Measurements from ENCODE around the gene VWF. TPM values are rescaled to one million over a fixed set of nuclear protein-coding genes. Genes with fewer than 3 reads are reported as not detected.

VWF gene
- total RNA-seq, 6 donors from 2014 or later = 292 to 543 (median 360) TPM

DNA sequence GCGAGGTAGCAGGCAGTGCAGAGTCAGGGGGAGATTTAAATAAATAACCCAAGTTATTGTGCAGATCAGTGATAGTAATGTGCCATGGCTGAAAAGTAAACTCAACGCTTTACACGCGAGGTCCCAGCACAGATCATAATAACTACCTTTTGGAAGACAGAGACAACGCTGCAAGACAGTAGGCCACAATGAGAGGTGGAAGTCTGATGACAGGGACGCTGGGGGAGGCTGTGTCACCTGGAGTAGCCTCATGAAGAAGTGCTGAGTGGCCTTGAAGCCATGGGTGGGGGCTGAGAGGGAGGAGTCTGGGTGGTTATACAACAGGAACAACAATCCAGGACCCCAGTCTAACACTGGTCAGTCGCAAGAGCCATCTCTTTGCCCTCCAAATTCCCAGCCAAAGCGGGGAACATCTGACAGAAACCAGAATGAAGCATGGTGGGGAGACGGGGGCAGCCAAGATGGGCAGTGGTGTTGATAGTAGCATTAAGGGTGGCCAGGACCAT is 207.6 kb downstream of the VWF start:
- H3K27me3 ChIP-seq = no peaks in the 10 kb centered on the region
- H3K9me3 ChIP-seq = no peaks in the 10 kb centered on the region
- TF ChIP-seq EP300 (IDR thresholded peaks at IDR 0.05) (no peak), POLR2AphosphoS5 (IDR thresholded peaks at IDR 0.05) (no peak), POLR2A (IDR thresholded peaks at IDR 0.05) (no peak)
- TF ChIP-seq, protein P1, sequence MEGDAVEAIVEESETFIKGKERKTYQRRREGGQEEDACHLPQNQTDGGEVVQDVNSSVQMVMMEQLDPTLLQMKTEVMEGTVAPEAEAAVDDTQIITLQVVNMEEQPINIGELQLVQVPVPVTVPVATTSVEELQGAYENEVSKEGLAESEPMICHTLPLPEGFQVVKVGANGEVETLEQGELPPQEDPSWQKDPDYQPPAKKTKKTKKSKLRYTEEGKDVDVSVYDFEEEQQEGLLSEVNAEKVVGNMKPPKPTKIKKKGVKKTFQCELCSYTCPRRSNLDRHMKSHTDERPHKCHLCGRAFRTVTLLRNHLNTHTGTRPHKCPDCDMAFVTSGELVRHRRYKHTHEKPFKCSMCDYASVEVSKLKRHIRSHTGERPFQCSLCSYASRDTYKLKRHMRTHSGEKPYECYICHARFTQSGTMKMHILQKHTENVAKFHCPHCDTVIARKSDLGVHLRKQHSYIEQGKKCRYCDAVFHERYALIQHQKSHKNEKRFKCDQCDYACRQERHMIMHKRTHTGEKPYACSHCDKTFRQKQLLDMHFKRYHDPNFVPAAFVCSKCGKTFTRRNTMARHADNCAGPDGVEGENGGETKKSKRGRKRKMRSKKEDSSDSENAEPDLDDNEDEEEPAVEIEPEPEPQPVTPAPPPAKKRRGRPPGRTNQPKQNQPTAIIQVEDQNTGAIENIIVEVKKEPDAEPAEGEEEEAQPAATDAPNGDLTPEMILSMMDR (IDR thresholded peaks at IDR 0.05) = no peak
- DNase-seq = no peak
- peaks cover 0 to 34% (median 2%) of the 10 kb centered on the region in 4 donors for H3K36me3 ChIP-seq
- no peaks in the 10 kb centered on the region for H3K4me1 ChIP-seq
- no peak for ATAC-seq (ENCODE audit: low FRiP score in 2 of 2)
- no peak overlapping the region for H3K27ac ChIP-seq
- 87 to 91% methylated on average over 9 of the region's 9 CpGs for WGBS, 2 donors
- H3K4me3 ChIP-seq = no peak overlapping the region

DNA sequence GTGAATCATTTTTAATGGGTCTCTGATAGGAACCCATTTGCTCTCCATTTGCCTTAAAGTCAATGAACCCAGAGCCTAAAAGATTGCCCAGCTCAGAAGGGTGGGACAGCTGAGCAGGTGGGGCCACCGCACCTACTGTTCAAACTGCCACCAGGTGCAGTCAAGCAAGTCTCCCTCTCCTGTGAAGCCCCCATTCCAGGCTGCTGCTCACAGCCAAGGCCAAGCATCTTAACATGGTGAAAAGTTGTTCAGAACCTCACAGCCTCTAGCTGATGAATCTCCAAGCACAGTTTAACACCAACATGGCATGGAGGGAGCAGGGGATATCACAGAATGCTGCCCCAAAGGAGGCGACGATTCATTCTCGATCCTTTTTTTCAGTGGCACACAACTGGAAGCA is 209.0 kb downstream of the VWF start:
- H3K4me1 ChIP-seq = no peaks in the 10 kb centered on the region
- no peaks in the 10 kb centered on the region for H3K27me3 ChIP-seq
- H3K9me3 ChIP-seq = no peaks in the 10 kb centered on the region
- H3K27ac ChIP-seq = no peak overlapping the region
- H3K4me3 ChIP-seq = no peak overlapping the region
- H3K36me3 ChIP-seq = peaks cover 0 to 27% (median 2%) of the 10 kb centered on the region in 4 donors
- no peak for DNase-seq
- no peak for ATAC-seq (ENCODE audit: low FRiP score in 2 of 2)
- WGBS, 2 donors = 95 to 99% methylated on average over 3 to 4 of the region's 4 CpGs
- no peak for TF ChIP-seq EP300 (IDR thresholded peaks at IDR 0.05)
- TF ChIP-seq POLR2AphosphoS5 (IDR thresholded peaks at IDR 0.05) = no peak
- TF ChIP-seq POLR2A (IDR thresholded peaks at IDR 0.05) = no peak
- TF ChIP-seq, protein P1 (IDR thresholded peaks at IDR 0.05) = no peak

DNA sequence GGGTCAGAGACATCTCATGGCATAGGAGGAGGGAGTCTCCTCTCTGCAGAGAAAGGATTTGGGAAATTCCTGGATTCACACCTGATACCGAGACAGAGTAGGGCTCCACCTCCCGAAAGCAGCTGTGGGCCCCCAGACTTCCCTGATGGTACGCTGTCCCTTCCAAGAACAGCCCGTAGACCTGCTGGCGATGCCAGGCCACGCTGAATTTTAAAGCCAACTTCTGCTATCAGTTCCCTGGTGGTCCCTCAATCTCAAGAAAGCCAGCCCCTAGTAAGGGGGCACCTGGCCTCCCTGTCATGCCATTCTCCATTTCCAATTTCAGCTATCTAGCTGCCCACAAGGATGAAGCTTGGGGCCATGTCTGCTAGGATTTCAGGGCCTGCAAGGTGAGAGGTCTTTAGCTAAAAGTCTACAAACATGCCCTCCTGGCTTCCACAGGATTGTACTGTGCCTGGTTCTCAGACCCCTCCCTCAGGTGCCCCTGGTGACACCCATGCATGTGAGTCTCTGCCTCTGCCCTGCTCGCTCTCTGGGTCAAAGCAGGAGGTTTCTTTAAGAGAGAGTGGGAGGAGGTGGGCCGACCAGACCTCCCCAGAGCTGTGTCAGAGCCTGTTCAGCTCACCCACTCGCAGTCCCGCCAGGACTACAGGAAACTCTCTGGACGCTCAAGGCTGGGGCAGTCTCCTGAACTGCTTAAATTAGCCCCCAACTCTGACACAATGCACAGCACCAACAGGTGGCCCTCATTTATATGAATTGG is 209.9 kb downstream of the VWF start:
- 84 to 87% methylated on average over 10 to 11 of the region's 11 CpGs for WGBS, 2 donors
- H3K9me3 ChIP-seq = no peaks in the 10 kb centered on the region
- H3K27ac ChIP-seq = no peak overlapping the region
- peaks cover 0 to 20% (median 2%) of the 10 kb centered on the region in 4 donors for H3K36me3 ChIP-seq
- no peaks in the 10 kb centered on the region for H3K27me3 ChIP-seq
- TF ChIP-seq EP300 (IDR thresholded peaks at IDR 0.05) = no peak
- no peak for TF ChIP-seq POLR2A (IDR thresholded peaks at IDR 0.05)
- no peak for TF ChIP-seq POLR2AphosphoS5 (IDR thresholded peaks at IDR 0.05)
- TF ChIP-seq, protein P1 (IDR thresholded peaks at IDR 0.05) = no peak
- ATAC-seq (ENCODE audit: low FRiP score in 2 of 2) (peak in 1 of 2 donors; percentile 42), DNase-seq (no peak)
- no peak overlapping the region for H3K4me3 ChIP-seq
- no peaks in the 10 kb centered on the region for H3K4me1 ChIP-seq

DNA sequence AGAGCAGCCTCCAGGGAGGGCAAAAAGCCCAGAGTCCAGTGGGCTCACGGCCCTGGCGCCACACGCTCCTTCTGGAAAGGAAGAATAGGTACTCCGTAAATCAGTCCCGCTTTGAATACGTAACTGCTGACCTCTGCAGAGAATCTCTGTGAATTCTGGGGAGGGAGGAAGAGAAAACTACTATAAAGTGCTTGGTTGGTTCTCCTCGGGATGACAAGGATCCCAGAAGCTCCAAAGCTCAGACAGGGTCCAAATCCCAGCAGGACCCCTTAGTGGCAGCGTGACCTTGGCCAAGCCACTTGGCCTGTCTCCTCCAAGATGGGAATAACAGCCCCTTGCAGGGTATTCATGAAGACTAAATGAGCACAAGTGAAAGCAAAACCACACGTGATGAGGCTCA is 211.1 kb downstream of the VWF start:
- no peak for TF ChIP-seq POLR2AphosphoS5 (IDR thresholded peaks at IDR 0.05)
- TF ChIP-seq EP300 (IDR thresholded peaks at IDR 0.05) = no peak
- H3K27ac ChIP-seq = no peak overlapping the region
- H3K4me1 ChIP-seq = no peaks in the 10 kb centered on the region
- ATAC-seq (ENCODE audit: low FRiP score in 2 of 2) (no peak), DNase-seq (no peak)
- H3K27me3 ChIP-seq = no peaks in the 10 kb centered on the region
- H3K36me3 ChIP-seq = peaks cover 0 to 24% (median 2%) of the 10 kb centered on the region in 4 donors
- no peaks in the 10 kb centered on the region for H3K9me3 ChIP-seq
- H3K4me3 ChIP-seq = no peak overlapping the region
- WGBS, 2 donors = 84 to 92% methylated on average over 9 of the region's 9 CpGs

DNA sequence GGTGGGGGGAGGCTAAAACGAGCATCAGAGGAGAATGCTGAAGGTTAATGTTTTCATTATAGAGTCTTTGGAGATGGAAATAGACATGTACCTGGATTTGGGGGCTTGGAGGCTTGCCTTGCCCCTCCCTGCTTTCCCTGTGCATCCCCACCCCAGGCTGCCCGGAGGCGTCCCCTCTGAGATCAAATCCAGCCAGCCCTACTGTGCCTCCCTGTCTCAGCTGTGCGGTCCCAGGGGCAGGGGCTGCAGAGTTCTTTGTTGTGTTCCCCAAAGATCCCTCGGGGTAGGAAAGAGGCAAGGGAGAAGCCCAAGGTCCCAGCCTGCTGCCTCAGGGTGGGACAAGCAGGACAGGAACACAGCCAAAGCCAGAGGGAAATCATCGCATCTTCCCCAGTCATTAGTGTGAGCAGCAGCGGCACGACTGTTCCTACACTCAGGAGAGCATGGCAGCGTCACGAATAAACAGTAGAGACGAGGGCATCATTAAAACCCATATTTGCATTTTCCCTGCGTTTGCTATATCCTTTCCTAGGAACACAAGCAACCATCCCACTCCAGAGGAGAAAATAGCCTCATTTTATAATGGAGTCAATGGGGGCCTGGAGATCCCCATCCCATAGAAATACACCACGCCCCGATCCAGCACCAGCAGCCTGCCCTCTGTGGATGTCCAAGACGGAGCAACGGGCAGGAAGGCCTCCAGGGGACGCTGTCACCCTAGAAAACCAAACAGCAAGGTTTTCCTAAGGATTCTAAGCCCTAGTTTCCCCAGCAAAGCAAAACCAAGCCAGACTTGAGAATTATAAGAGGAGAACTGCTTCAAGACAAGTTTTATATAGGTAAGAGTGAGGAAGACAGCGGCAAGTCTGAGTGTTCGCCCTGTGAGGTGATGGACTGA is 211.8 kb downstream of the VWF start:
- DNase-seq = no peak
- no peak for ATAC-seq (ENCODE audit: low FRiP score in 2 of 2)
- no peaks in the 10 kb centered on the region for H3K9me3 ChIP-seq
- H3K4me1 ChIP-seq = no peaks in the 10 kb centered on the region
- H3K4me3 ChIP-seq = no peak overlapping the region
- WGBS, 2 donors = 72 to 82% methylated on average over 15 to 19 of the region's 19 CpGs
- no peak for TF ChIP-seq POLR2AphosphoS5 (IDR thresholded peaks at IDR 0.05)
- TF ChIP-seq, protein P1 (IDR thresholded peaks at IDR 0.05) = no peak
- H3K27ac ChIP-seq = no peak overlapping the region
- H3K36me3 ChIP-seq = peaks cover 0 to 24% (median 2%) of the 10 kb centered on the region in 4 donors
- H3K27me3 ChIP-seq = no peaks in the 10 kb centered on the region

All from upper lobe of left lung (tissue), 6 donors.